HL-60 (cell line): ENCODE measurements around the gene CDIPT.

Experiments
- GABPA ChIP-seq: IDR thresholded peaks from 2 replicates; pipeline ENCODE4 v1.6.1; 2012; ENCODE audit warnings: low read depth
- POLR2AphosphoS5 ChIP-seq: IDR thresholded peaks from 2 replicates; pipeline ENCODE4 v1.6.1; 2012; ENCODE audit warnings: low read depth
- TF ChIP-seq, protein P1 (sequence below): IDR thresholded peaks from one replicate; pipeline ENCODE4 v1.5.1; 2011; ENCODE audit warnings: low read length, control low read depth, inconsistent platforms; ENCODE audit not compliant: insufficient read depth
- TF ChIP-seq, protein P2 (sequence below): IDR thresholded peaks from 2 replicates; pipeline ENCODE4 v1.6.1; 2012; ENCODE audit warnings: low read depth; ENCODE audit not compliant: insufficient replicate concordance

DNA sequence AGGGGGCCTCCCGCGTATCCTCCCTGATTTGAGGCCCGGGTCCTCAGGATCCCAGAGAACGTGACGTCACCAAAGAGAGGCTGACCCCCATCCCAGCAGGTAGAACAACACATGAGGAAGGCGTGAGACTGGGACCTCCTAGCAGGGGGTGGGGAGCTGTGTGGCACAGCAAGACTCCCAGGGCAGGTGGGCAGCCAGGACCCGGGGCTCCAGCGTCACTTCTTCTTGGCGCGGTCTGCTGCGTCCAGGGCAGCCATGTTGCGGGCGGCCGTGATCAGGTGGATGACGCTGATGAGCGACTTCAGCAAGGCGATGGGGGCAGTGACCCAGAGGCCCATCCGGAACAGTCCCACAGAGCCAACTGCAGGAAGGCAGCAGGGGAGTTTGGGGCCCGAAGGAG is 4.1 kb downstream of the CDIPT start:
- TF ChIP-seq, protein P1, sequence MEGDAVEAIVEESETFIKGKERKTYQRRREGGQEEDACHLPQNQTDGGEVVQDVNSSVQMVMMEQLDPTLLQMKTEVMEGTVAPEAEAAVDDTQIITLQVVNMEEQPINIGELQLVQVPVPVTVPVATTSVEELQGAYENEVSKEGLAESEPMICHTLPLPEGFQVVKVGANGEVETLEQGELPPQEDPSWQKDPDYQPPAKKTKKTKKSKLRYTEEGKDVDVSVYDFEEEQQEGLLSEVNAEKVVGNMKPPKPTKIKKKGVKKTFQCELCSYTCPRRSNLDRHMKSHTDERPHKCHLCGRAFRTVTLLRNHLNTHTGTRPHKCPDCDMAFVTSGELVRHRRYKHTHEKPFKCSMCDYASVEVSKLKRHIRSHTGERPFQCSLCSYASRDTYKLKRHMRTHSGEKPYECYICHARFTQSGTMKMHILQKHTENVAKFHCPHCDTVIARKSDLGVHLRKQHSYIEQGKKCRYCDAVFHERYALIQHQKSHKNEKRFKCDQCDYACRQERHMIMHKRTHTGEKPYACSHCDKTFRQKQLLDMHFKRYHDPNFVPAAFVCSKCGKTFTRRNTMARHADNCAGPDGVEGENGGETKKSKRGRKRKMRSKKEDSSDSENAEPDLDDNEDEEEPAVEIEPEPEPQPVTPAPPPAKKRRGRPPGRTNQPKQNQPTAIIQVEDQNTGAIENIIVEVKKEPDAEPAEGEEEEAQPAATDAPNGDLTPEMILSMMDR, result no peak
- TF ChIP-seq POLR2AphosphoS5 (no peak), GABPA (no peak)
- TF ChIP-seq, protein P2, sequence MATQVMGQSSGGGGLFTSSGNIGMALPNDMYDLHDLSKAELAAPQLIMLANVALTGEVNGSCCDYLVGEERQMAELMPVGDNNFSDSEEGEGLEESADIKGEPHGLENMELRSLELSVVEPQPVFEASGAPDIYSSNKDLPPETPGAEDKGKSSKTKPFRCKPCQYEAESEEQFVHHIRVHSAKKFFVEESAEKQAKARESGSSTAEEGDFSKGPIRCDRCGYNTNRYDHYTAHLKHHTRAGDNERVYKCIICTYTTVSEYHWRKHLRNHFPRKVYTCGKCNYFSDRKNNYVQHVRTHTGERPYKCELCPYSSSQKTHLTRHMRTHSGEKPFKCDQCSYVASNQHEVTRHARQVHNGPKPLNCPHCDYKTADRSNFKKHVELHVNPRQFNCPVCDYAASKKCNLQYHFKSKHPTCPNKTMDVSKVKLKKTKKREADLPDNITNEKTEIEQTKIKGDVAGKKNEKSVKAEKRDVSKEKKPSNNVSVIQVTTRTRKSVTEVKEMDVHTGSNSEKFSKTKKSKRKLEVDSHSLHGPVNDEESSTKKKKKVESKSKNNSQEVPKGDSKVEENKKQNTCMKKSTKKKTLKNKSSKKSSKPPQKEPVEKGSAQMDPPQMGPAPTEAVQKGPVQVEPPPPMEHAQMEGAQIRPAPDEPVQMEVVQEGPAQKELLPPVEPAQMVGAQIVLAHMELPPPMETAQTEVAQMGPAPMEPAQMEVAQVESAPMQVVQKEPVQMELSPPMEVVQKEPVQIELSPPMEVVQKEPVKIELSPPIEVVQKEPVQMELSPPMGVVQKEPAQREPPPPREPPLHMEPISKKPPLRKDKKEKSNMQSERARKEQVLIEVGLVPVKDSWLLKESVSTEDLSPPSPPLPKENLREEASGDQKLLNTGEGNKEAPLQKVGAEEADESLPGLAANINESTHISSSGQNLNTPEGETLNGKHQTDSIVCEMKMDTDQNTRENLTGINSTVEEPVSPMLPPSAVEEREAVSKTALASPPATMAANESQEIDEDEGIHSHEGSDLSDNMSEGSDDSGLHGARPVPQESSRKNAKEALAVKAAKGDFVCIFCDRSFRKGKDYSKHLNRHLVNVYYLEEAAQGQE, result no peak
